ENCODE measurements around the gene MIF.

MIF gene

GRCh38 chr22:23847991-23848864 is 46.0 kb upstream of the MIF start:
- H3K4me2 ChIP-seq (ENCODE audit: low read length) = no peak overlapping the region
- H2AK5ac ChIP-seq (ENCODE audit: low read length) = no peak overlapping the region
- H3K4me3 ChIP-seq (ENCODE audit: low read length) = no peak overlapping the region
- H2BK5ac ChIP-seq (ENCODE audit: low read length) = no peak overlapping the region
- peak; percentile 61 for DNase-seq
- H4K5ac ChIP-seq (ENCODE audit: low read length) = no peak overlapping the region
- no peak overlapping the region for H2BK15ac ChIP-seq (replicated peaks; ENCODE audit: low read depth)
- no peak overlapping the region for H3K23ac ChIP-seq (ENCODE audit: low read length)
- peak overlapping the region; percentile 9 for H3K4ac ChIP-seq (ENCODE audit: low read depth, low read length)
- no peak overlapping the region for H3K18ac ChIP-seq (ENCODE audit: low read length)
- no peak overlapping the region for H4K8ac ChIP-seq (ENCODE audit: low read depth, low read length)
- no peak overlapping the region for H3K9ac ChIP-seq (ENCODE audit: low read length)
- H3K36me3 ChIP-seq (ENCODE audit: control insufficient read depth, insufficient read depth, low read length) = no peaks in the 10 kb centered on the region
- H3K79me1 ChIP-seq (ENCODE audit: low read length) = no peaks in the 10 kb centered on the region
- no peak overlapping the region for H3K27ac ChIP-seq (ENCODE audit: low read depth, low read length)
- H3K27me3 ChIP-seq (ENCODE audit: insufficient read depth, low read length, poor library complexity) = no peaks in the 10 kb centered on the region
- H3K79me2 ChIP-seq (ENCODE audit: control insufficient read depth, insufficient read depth, low read length) = no peaks in the 10 kb centered on the region
- no CpG with 5 or more reads among the region's 24 CpGs for WGBS (ENCODE audit: extremely low coverage, insufficient coverage, low lambda C conversion rate)
- H3K4me1 ChIP-seq (ENCODE audit: control insufficient read depth, low read depth, low read length) = peaks cover 2% of the 10 kb centered on the region
- no peak overlapping the region for H2BK120ac ChIP-seq (ENCODE audit: low read depth, low read length)
- H3K56ac ChIP-seq (ENCODE audit: low read length) = peak overlapping the region; percentile 62

- Histone ChIP-seq H2BK120ac (ENCODE audit: low read depth, low read length) (no peak overlapping the region), H4K5ac (ENCODE audit: low read length) (no peak overlapping the region), H3K4ac (ENCODE audit: low read depth, low read length) (no peak overlapping the region), H2BK15ac (replicated peaks; ENCODE audit: low read depth) (no peak overlapping the region), H3K4me3 (ENCODE audit: low read length) (no peak overlapping the region), H3K79me2 (ENCODE audit: control insufficient read depth, insufficient read depth, low read length) (no peaks in the 10 kb centered on the region), H3K36me3 (ENCODE audit: control insufficient read depth, insufficient read depth, low read length) (no peaks in the 10 kb centered on the region), H3K56ac (ENCODE audit: low read length) (peak overlapping the region; percentile 86), H2BK5ac (ENCODE audit: low read length) (no peak overlapping the region), H3K27me3 (ENCODE audit: insufficient read depth, low read length, poor library complexity) (no peaks in the 10 kb centered on the region), H3K4me2 (ENCODE audit: low read length) (no peak overlapping the region), H3K27ac (ENCODE audit: low read depth, low read length) (no peak overlapping the region), H3K79me1 (ENCODE audit: low read length) (no peaks in the 10 kb centered on the region), H3K23ac (ENCODE audit: low read length) (no peak overlapping the region), H3K4me1 (ENCODE audit: control insufficient read depth, low read depth, low read length) (peaks cover 2% of the 10 kb centered on the region), H2AK5ac (ENCODE audit: low read length) (peak overlapping the region; percentile 12), H4K8ac (ENCODE audit: low read depth, low read length) (no peak overlapping the region), H3K9ac (ENCODE audit: low read length) (peak overlapping the region; percentile 59), H3K18ac (ENCODE audit: low read length) (peak overlapping the region; percentile 63)
- no CpG with 5 or more reads among the region's 62 CpGs for WGBS (ENCODE audit: extremely low coverage, insufficient coverage, low lambda C conversion rate)
- peak; percentile 93 for DNase-seq
Observed at GRCh38 chr22:23849009-23850006, 44.9 kb upstream of the MIF start.

- Histone ChIP-seq H3K79me1 (ENCODE audit: low read length) (no peaks in the 10 kb centered on the region), H2BK5ac (ENCODE audit: low read length) (no peak overlapping the region), H3K9ac (ENCODE audit: low read length) (no peak overlapping the region), H3K36me3 (ENCODE audit: control insufficient read depth, insufficient read depth, low read length) (no peaks in the 10 kb centered on the region), H2BK120ac (ENCODE audit: low read depth, low read length) (no peak overlapping the region), H3K18ac (ENCODE audit: low read length) (no peak overlapping the region), H3K4me1 (ENCODE audit: control insufficient read depth, low read depth, low read length) (peaks cover 2% of the 10 kb centered on the region), H4K5ac (ENCODE audit: low read length) (no peak overlapping the region), H3K4ac (ENCODE audit: low read depth, low read length) (no peak overlapping the region), H2BK15ac (replicated peaks; ENCODE audit: low read depth) (no peak overlapping the region), H2AK5ac (ENCODE audit: low read length) (no peak overlapping the region), H4K8ac (ENCODE audit: low read depth, low read length) (no peak overlapping the region), H3K4me2 (ENCODE audit: low read length) (no peak overlapping the region), H3K27me3 (ENCODE audit: insufficient read depth, low read length, poor library complexity) (no peaks in the 10 kb centered on the region), H3K56ac (ENCODE audit: low read length) (peak overlapping the region; percentile 34), H3K79me2 (ENCODE audit: control insufficient read depth, insufficient read depth, low read length) (no peaks in the 10 kb centered on the region), H3K23ac (ENCODE audit: low read length) (no peak overlapping the region), H3K4me3 (ENCODE audit: low read length) (no peak overlapping the region), H3K27ac (ENCODE audit: low read depth, low read length) (no peak overlapping the region)
- DNase-seq = no peak
- no CpG with 5 or more reads among the region's 16 CpGs for WGBS (ENCODE audit: extremely low coverage, insufficient coverage, low lambda C conversion rate)
Observed at GRCh38 chr22:23850136-23850611, 44.0 kb upstream of the MIF start.

- peak overlapping the region; percentile 55 for H3K4me2 ChIP-seq (ENCODE audit: low read length)
- H4K8ac ChIP-seq (ENCODE audit: low read depth, low read length) = no peak overlapping the region
- no CpG with 5 or more reads among the region's 58 CpGs for WGBS (ENCODE audit: extremely low coverage, insufficient coverage, low lambda C conversion rate)
- peak overlapping the region; percentile 75 for H3K4ac ChIP-seq (ENCODE audit: low read depth, low read length)
- peaks cover 3% of the 10 kb centered on the region for H3K4me1 ChIP-seq (ENCODE audit: control insufficient read depth, low read depth, low read length)
- no peaks in the 10 kb centered on the region for H3K27me3 ChIP-seq (ENCODE audit: insufficient read depth, low read length, poor library complexity)
- no peak overlapping the region for H2BK120ac ChIP-seq (ENCODE audit: low read depth, low read length)
- no peak overlapping the region for H2BK15ac ChIP-seq (replicated peaks; ENCODE audit: low read depth)
- H3K79me2 ChIP-seq (ENCODE audit: control insufficient read depth, insufficient read depth, low read length) = no peaks in the 10 kb centered on the region
- no peak overlapping the region for H4K5ac ChIP-seq (ENCODE audit: low read length)
- peak overlapping the region; percentile 44 for H3K4me3 ChIP-seq (ENCODE audit: low read length)
- H2BK5ac ChIP-seq (ENCODE audit: low read length) = no peak overlapping the region
- no peak overlapping the region for H3K23ac ChIP-seq (ENCODE audit: low read length)
- peak overlapping the region; percentile 94 for H3K56ac ChIP-seq (ENCODE audit: low read length)
- peak; percentile 86 for DNase-seq
- H3K9ac ChIP-seq (ENCODE audit: low read length) = peak overlapping the region; percentile 74
- no peaks in the 10 kb centered on the region for H3K36me3 ChIP-seq (ENCODE audit: control insufficient read depth, insufficient read depth, low read length)
- no peak overlapping the region for H2AK5ac ChIP-seq (ENCODE audit: low read length)
- peak overlapping the region; percentile 5 for H3K18ac ChIP-seq (ENCODE audit: low read length)
- H3K79me1 ChIP-seq (ENCODE audit: low read length) = peaks cover 2% of the 10 kb centered on the region
- peak overlapping the region; percentile 83 for H3K27ac ChIP-seq (ENCODE audit: low read depth, low read length)
Observed at GRCh38 chr22:23856721-23857605, 37.2 kb upstream of the MIF start.
